22Rv1 (cell line): ENCODE data around the gene ATP9A.

Experiments
- H3K27ac ChIP-seq: fragments of 450-650 bp; 2 replicates; pipeline ENCODE4 v1.5.1; 2017
- CTCF ChIP-seq: fragments of 450-650 bp; IDR thresholded peaks from 2 replicates; pipeline ENCODE4 v1.5.1; 2017; ENCODE audit warnings: mild to moderate bottlenecking
- ZFX ChIP-seq: fragments of 450-650 bp; IDR thresholded peaks from 2 replicates; pipeline ENCODE4 v1.6.1; 2017; ENCODE audit warnings: antibody characterized with exemption, borderline replicate concordance

Gene ATP9A

GRCh38 chr20:51810155-51811041 lies 42.2 kb upstream of the ATP9A start:
- no peak overlapping the region for H3K27ac ChIP-seq
- TF ChIP-seq CTCF (no peak), ZFX (no peak)

DNA sequence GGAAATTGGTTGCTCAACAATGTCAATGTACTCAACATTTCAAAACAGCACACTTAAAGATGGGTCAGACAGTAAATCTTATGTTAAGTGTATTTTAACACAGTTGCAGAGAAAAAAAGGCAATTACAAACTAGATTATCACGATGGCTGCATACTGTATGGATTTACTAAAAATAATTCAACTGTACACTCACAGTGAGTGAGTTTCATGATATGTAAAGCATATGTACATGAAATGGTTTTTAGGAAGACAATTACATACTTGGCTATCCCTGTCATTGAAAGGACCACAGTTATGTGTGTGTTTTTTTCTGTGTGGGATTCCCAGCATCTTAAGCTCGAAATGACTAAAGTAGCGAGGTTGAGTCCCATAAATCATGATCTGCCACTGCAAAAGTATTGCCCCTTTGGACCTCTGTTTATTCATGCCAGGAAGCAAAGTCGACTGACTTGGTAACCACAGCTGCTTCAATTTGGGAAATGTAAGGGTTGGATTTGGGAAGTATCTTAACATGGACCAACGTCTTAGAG lies 39.6 kb upstream of the ATP9A start:
- TF ChIP-seq CTCF (no peak), ZFX (no peak)
- H3K27ac ChIP-seq, result no peak overlapping the region

- no peak overlapping the region for H3K27ac ChIP-seq
- TF ChIP-seq CTCF, result no peak
- TF ChIP-seq ZFX, result no peak
Observed at GRCh38 chr20:51804754-51805153, 36.6 kb upstream of the ATP9A start.

- H3K27ac ChIP-seq, result no peak overlapping the region
- TF ChIP-seq CTCF (no peak), ZFX (no peak)
Observed at GRCh38 chr20:51803148-51803854, 35.1 kb upstream of the ATP9A start.

GRCh38 chr20:51802170-51802751 lies 34.1 kb upstream of the ATP9A start, which contains the start of gene SALL4:
Gene SALL4, minus strand, starts transcription at chr20:51802521. Its CDS starts 113 bp downstream, at chr20:51802408.
- no peak within 1 kb of the TSS for H3K27ac ChIP-seq
- TF ChIP-seq CTCF, result no peak
- no peak for TF ChIP-seq ZFX

DNA sequence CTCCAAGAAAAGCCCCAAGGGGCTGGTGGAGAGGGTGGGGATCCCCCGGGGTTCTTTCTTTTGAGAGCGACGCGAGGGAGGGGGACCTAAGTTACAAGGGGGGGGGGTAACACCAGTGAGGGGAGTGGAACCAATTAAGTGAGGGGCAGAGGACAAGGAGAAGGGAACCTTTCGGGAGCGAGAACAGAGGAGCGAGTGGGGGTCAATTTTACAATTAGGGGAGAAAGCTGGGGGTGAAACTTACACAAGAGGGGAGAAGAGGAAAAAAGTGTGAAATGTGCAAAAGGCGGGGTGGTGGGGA lies 33.6 kb upstream of the ATP9A start:
- TF ChIP-seq CTCF, result no peak
- H3K27ac ChIP-seq, result no peak overlapping the region
